Transverse colon (tissue), 4 donors: ENCODE data around the gene SRL. TPM values are rescaled to one million over a fixed set of nuclear protein-coding genes. Genes with fewer than 3 reads are reported as not detected.

ENCODE experiments used
- DNase-seq: peaks from one replicate; pipeline ENCODE4 v3.0.0-alpha.2; 2019
- H3K27ac ChIP-seq, 4 donors: fragments of 200-600 bp; sonication (generic); 2 replicates each; pipeline ENCODE4 v1.5.1; 2016 to 2018; ENCODE audit warnings: inconsistent platforms in 4 of 4
- H3K27me3 ChIP-seq: fragments of 200-600 bp; sonication (generic); 2 replicates; pipeline ENCODE4 v1.5.1; 2017; ENCODE audit warnings: inconsistent platforms
- H3K36me3 ChIP-seq, 4 donors: fragments of 200-600 bp; sonication (generic); 2 replicates each; pipeline ENCODE4 v1.5.1; 2017 to 2019; ENCODE audit warnings: inconsistent platforms in 4 of 4
- H3K4me1 ChIP-seq, 4 donors: fragments of 200-600 bp; sonication (generic); 2 replicates each; pipeline ENCODE4 v1.5.1; 2017 to 2020; ENCODE audit warnings: inconsistent platforms in 4 of 4
- H3K4me3 ChIP-seq, 4 donors: fragments of 200-600 bp; sonication (generic); 1 replicate in 1 of 4; 2 replicates in 3 of 4; pipeline versions ENCODE4 v1.5.1 to v1.6.1; 2017 to 2019; ENCODE audit warnings: inconsistent platforms in 4 of 4
- H3K9me3 ChIP-seq, 2 donors: fragments of 200-600 bp; sonication (generic); 2 replicates each; pipeline ENCODE4 v1.5.1; 2017 to 2019; ENCODE audit warnings: inconsistent platforms in 2 of 2
- EP300 ChIP-seq: sonication (generic); formaldehyde crosslinking; IDR thresholded peaks from one replicate; pipeline ENCODE4 v1.6.1; 2017; ENCODE audit warnings: antibody characterized with exemption, low read depth
- POLR2A ChIP-seq: fragments of 450-650 bp; IDR thresholded peaks from one replicate; pipeline ENCODE4 v1.6.1; 2016; ENCODE audit warnings: antibody characterized with exemption, mild to moderate bottlenecking, moderate library complexity
- POLR2AphosphoS5 ChIP-seq, 3 donors: sonication (generic); formaldehyde crosslinking; IDR thresholded peaks; one replicate each; pipeline ENCODE4 v1.6.1; 2016; ENCODE audit warnings: antibody characterized with exemption in 3 of 3
- WGBS, 2 donors: methylation state at CpG; one replicate each; pipeline ENCODE4 v1.1.5; 2018; ENCODE audit warnings: low coverage in 1 of 2; 5-methylcytosine and 5-hydroxymethylcytosine counted together
- in situ Hi-C, 4 donors: fragments of 200-750 bp; cut with MboI; loops; one replicate each; pipeline versions ENCODE4 v1.15.0 to v1.15.1; 2017; ENCODE audit warnings: low sequenced_read_pairs in 3 of 4, low pct_ligation_motif_present in 1 of 4, low pct_unique_long_range_greater_than_20kb in 1 of 4
- intact Hi-C: fragments of 100-400 bp; cut with DNase I; formaldehyde crosslinking; loops from one replicate; pipeline ENCODE4 v1.15.1; 2023; ENCODE audit warnings: low total_unique reads
- total RNA-seq, 4 donors: library from RNA; depleted of rRNA; stranded (reverse); fragments of >200 nt; gene quantifications; one replicate each; pipeline ENCODE4 v1.1.0, GENCODE V29; 2016
- TF ChIP-seq, protein P1 (sequence below), 5 experiments: fragments of 200-600 bp in 3 of 5; fragments of 450-650 bp in 2 of 5; sonication (generic) in 3 of 5; IDR thresholded peaks; 1 replicate in 2 of 5; 2 replicates in 3 of 5; pipeline ENCODE4 v1.5.1; 2016 to 2017; ENCODE audit warnings: antibody characterized with exemption in 5 of 5, inconsistent platforms in 3 of 5, mild to moderate bottlenecking in 2 of 5, moderate library complexity in 1 of 5

Gene SRL
- total RNA-seq, 4 donors from 2014 or later = 0.32 to 0.68 TPM; not detected in 2

DNA sequence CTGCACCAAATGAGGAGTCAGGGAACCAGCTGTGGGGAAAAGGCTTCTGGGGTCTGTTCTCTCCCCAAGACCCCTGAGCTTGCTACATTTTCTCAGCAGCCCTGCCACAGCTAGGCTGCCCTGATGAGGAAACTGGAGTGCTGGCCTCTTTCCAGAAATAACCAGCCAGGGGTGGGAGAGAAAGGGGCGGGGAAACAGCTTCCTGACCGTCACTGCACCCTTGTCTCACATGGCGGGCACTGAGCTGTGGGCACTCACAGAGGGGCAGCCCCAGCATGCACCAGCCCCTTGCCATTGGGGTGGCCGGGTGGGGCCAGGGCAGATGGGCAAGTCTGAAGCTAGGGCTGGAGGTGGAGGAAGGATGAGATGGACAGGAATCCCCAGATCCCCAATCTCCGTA, 2.9 kb downstream of the SRL start:
- Histone ChIP-seq H3K27me3 (no peaks in the 10 kb centered on the region), H3K27ac (no peak overlapping the region), H3K4me3 (no peak overlapping the region), H3K9me3 (no peaks in the 10 kb centered on the region), H3K36me3 (no peaks in the 10 kb centered on the region), H3K4me1 (no peaks in the 10 kb centered on the region)
- in situ Hi-C loops (no loop called here), intact Hi-C loops (no loop called here)
- TF ChIP-seq, protein P1, sequence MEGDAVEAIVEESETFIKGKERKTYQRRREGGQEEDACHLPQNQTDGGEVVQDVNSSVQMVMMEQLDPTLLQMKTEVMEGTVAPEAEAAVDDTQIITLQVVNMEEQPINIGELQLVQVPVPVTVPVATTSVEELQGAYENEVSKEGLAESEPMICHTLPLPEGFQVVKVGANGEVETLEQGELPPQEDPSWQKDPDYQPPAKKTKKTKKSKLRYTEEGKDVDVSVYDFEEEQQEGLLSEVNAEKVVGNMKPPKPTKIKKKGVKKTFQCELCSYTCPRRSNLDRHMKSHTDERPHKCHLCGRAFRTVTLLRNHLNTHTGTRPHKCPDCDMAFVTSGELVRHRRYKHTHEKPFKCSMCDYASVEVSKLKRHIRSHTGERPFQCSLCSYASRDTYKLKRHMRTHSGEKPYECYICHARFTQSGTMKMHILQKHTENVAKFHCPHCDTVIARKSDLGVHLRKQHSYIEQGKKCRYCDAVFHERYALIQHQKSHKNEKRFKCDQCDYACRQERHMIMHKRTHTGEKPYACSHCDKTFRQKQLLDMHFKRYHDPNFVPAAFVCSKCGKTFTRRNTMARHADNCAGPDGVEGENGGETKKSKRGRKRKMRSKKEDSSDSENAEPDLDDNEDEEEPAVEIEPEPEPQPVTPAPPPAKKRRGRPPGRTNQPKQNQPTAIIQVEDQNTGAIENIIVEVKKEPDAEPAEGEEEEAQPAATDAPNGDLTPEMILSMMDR (IDR thresholded peaks at IDR 0.05) = no peak
- TF ChIP-seq POLR2A (no peak), POLR2AphosphoS5 (IDR thresholded peaks at IDR 0.05) (no peak), EP300 (no peak)
- DNase-seq = no peak
- WGBS, 2 donors = 47 to 60% methylated on average over 1 to 5 of the region's 5 CpGs

GRCh38 chr16:4233431-4233830, 8.4 kb downstream of the SRL start:
- H3K4me1 ChIP-seq = no peaks in the 10 kb centered on the region
- intact Hi-C loops = no loop called here
- no peaks in the 10 kb centered on the region for H3K27me3 ChIP-seq
- no peaks in the 10 kb centered on the region for H3K9me3 ChIP-seq
- no peaks in the 10 kb centered on the region for H3K36me3 ChIP-seq
- H3K4me3 ChIP-seq = no peak overlapping the region
- TF ChIP-seq POLR2AphosphoS5 (IDR thresholded peaks at IDR 0.05) (no peak), EP300 (no peak), POLR2A (no peak)
- TF ChIP-seq, protein P1 (IDR thresholded peaks at IDR 0.05) = no peak
- in situ Hi-C loops = no loop called here
- DNase-seq = no peak
- no peak overlapping the region for H3K27ac ChIP-seq
- WGBS, 2 donors = 58 to 66% methylated on average over 3 to 4 of the region's 4 CpGs

GRCh38 chr16:4232541-4233386, 9.1 kb downstream of the SRL start:
- no peaks in the 10 kb centered on the region for H3K36me3 ChIP-seq
- H3K4me3 ChIP-seq = no peak overlapping the region
- H3K9me3 ChIP-seq = no peaks in the 10 kb centered on the region
- TF ChIP-seq POLR2AphosphoS5 (IDR thresholded peaks at IDR 0.05) = no peak
- no peak for TF ChIP-seq EP300
- TF ChIP-seq POLR2A = no peak
- TF ChIP-seq, protein P1 (IDR thresholded peaks at IDR 0.05) = no peak
- H3K4me1 ChIP-seq = no peaks in the 10 kb centered on the region
- no peaks in the 10 kb centered on the region for H3K27me3 ChIP-seq
- DNase-seq = no peak
- in situ Hi-C loops (no loop called here), intact Hi-C loops (no loop called here)
- no peak overlapping the region for H3K27ac ChIP-seq
- 76 to 87% methylated on average over 6 to 14 of the region's 14 CpGs for WGBS, 2 donors

DNA sequence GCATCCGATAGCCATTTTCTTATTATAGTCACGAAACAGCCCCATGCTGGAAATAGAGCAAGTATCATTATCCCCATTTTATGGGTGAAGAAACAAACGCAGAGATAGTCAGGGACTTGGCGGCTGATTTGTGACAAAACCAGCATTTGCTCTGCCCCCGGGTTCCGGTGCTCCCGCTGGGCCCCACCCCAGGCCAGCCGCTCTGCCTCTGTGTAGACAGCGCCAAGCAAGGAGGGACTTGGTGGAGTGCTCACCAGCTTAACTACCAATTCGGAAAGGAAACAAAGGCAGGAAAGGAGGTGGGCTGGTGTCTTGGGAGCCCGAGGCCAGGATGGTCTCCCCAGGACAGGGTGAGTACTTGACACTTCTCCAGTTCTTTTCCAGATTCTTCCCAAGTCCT, 10.0 kb downstream of the SRL start:
- no peaks in the 10 kb centered on the region for H3K36me3 ChIP-seq
- DNase-seq = no peak
- no peak overlapping the region for H3K4me3 ChIP-seq
- in situ Hi-C loops (no loop called here), intact Hi-C loops (no loop called here)
- TF ChIP-seq EP300 (no peak), POLR2A (no peak), POLR2AphosphoS5 (IDR thresholded peaks at IDR 0.05) (no peak)
- TF ChIP-seq, protein P1 (IDR thresholded peaks at IDR 0.05) = no peak
- no peak overlapping the region for H3K27ac ChIP-seq
- H3K9me3 ChIP-seq = no peaks in the 10 kb centered on the region
- WGBS, 2 donors = 82 to 91% methylated on average over 7 to 11 of the region's 11 CpGs
- H3K4me1 ChIP-seq = no peaks in the 10 kb centered on the region
- H3K27me3 ChIP-seq = no peaks in the 10 kb centered on the region
